ENCODE measurements around the gene CCDC175. TPM values are rescaled to one million over a fixed set of nuclear protein-coding genes. Genes with fewer than 3 reads are reported as not detected.

The CCDC175 gene
- total and polyA plus RNA-seq, 2 donors (not counting 3 experiments of a cell fraction or from before 2014, with no cell fraction given) = not detected

DNA sequence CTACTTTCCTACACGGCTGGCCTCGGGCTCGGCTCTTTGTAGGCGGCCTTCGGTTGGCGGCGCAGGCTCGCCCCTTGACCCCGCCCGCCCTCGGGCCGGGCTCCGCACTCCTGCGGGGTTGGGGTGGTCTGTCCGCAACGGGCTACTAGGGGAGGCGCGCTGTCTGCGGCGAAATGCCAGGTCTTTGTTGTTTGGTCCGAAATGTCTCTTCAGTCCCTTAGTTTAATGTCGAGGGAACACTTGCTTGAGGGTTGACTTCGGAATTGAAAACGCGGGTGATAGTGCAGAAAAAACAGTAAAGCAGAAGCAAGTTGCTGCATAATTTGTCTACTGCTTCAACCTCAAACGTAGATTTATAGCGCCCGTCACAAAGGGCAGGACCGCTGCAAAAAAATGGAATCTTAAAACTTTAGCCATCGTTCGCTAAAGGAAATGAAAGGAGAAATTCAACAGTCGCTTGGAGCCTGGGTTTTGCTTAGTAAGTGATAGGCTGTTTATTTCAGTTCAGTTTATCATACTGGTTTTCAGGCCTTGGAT lies 91.9 kb downstream of the CCDC175 start:
- Histone ChIP-seq H4K20me1 (replicated peaks; ENCODE audit: control insufficient read depth, extremely low read depth, insufficient read depth, low read length) (no peaks in the 10 kb centered on the region), H3K4me3 (replicated peaks in 1 of 3; ENCODE audit: insufficient read depth in 1 of 3, low read depth in 1 of 3, low read length in 3 of 3) (peak overlapping the region; percentile 70 to 98 (median 96)), H3K4me1 (ENCODE audit: control insufficient read depth, extremely low read depth, insufficient read depth, low read length) (peaks cover 31% of the 10 kb centered on the region), H3K9me1 (replicated peaks; ENCODE audit: control insufficient read depth, extremely low read depth, insufficient read depth, low read length) (no peaks in the 10 kb centered on the region), H2AFZ (ENCODE audit: low read depth, low read length) (peak overlapping the region; percentile 93), H3K27ac (ENCODE audit: insufficient read depth, low read depth, low read length) (peak overlapping the region; percentile 80), H3K79me2 (ENCODE audit: control insufficient read depth, insufficient read depth, low read length) (peaks cover 60% of the 10 kb centered on the region), H3K9ac (replicated peaks; ENCODE audit: extremely low read depth, insufficient read depth, low read length) (peak overlapping the region; percentile 97), H3K27me3 (ENCODE audit: control insufficient read depth in 2 of 2, insufficient read depth in 2 of 2, low read length in 2 of 2) (no peaks in the 10 kb centered on the region), H3K36me3 (ENCODE audit: control insufficient read depth in 2 of 2, extremely low read depth in 1 of 2, insufficient read depth in 2 of 2, low read length in 2 of 2) (peaks cover 3% of the 10 kb centered on the region in 2 experiments), H3K4me2 (ENCODE audit: insufficient read depth, low read length) (peak overlapping the region; percentile 92), H3K9me3 (replicated peaks; ENCODE audit: control insufficient read depth, insufficient read depth, low read length) (no peaks in the 10 kb centered on the region)
- CTCF ChIA-PET = interaction anchor here (0.7 to 2.5 kb wide), 10 partner anchors 11 to 413 kb away, joined by 3 to 24 read pairs (median 6); partner anchors contain the start of gene CCDC175
- intact Hi-C loops (cut with micrococcal nuclease) (loop anchor here (1.0 to 5.0 kb wide), 7 partner anchors 207 to 1057 kb away; partner anchors contain the start of genes KIAA0586, PCNX4, PPM1A and TIMM9), dilution Hi-C loops (cut with MboI; ENCODE audit: extremely low pct_ligation_motif_present, low sequenced_read_pairs) (no loop called here)
- TF ChIP-seq MYC (IDR thresholded peaks at IDR 0.05; ENCODE audit: low read depth, low read length) (no peak), POLR2AphosphoS5 (IDR thresholded peaks at IDR 0.05; ENCODE audit: insufficient read depth, low read depth, low read length) (no peak)
- TF ChIP-seq, protein P1, sequence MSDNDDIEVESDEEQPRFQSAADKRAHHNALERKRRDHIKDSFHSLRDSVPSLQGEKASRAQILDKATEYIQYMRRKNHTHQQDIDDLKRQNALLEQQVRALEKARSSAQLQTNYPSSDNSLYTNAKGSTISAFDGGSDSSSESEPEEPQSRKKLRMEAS (IDR thresholded peaks at IDR 0.05; ENCODE audit: insufficient read depth, insufficient read length) = no peak
- no peak for DNase-seq (ENCODE audit: low read depth, low spot score)
- BruUV-seq (replicated peaks) = TSS peak; percentile 57
- POLR2A ChIA-PET = interaction anchor here (1.1 kb wide), 1 partner anchor 297 kb away, joined by 7 read pairs; the partner anchor contains the start of gene DAAM1
- FAIRE-seq = no peak

DNA sequence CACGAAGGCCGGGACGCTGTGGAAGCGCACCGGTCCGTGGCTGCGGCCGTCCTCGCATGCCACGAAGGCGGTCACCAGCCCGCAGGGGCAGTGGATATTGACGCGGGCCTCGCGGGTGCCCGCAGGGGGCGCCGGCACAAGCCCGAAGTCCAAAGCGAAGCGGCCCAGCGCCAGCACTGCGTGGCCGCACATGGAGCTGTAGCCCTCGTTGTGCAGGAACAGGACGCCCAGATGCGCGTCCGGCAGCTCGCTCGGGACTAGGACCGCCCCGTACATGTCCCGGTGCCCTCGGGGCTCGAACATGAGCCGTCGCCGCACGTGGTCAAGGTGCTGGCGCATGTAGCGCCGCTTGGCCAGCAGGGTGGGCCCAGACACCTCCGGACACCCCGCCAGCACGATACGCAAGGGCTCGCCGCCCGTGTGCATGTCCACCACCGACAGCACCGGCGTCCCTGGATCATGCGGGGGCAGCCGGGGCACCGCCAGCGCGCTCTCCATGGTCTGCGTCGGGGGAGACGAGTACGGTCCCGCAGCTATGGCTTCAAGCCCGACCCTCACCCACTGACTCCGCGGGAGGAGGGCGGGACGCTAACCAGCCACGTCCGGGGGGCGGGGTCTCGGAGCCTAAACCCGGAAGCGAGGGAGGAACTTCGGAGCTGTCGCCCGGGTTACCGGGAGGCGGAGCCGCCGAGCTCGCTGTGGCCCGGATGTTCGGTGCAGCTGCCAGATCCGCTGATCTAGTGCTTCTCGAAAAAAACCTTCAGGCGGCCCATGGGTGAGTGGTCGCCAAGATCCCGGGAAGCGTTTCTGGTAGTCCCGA lies 92.6 kb downstream of the CCDC175 start, which contains the start of the genes JKAMP and L3HYPDH:
TSS of gene JKAMP (plus strand) at position 699 of the 820 bp plus-strand sequence. CDS start at position 772, 73 bp downstream.
TSS of gene L3HYPDH (minus strand) at position 590 of the 820 bp plus-strand sequence. CDS start at position 498, 92 bp downstream.
- CTCF ChIA-PET = interaction anchor here (0.6 to 2.5 kb wide), 16 partner anchors 10 to 414 kb away, joined by 3 to 24 read pairs (median 4); partner anchors contain the start of gene CCDC175
- Histone ChIP-seq H4K20me1 (replicated peaks; ENCODE audit: control insufficient read depth, extremely low read depth, insufficient read depth, low read length) (no peaks in the 10 kb centered on the region), H3K9ac (replicated peaks; ENCODE audit: extremely low read depth, insufficient read depth, low read length) (peak within 1 kb of the TSS; percentile 97), H3K4me2 (ENCODE audit: insufficient read depth, low read length) (peak within 1 kb of the TSS; percentile 93), H3K4me3 (replicated peaks in 1 of 3; ENCODE audit: insufficient read depth in 1 of 3, low read depth in 1 of 3, low read length in 3 of 3) (peak within 1 kb of the TSS; percentile 70 to 98 (median 96)), H3K9me1 (replicated peaks; ENCODE audit: control insufficient read depth, extremely low read depth, insufficient read depth, low read length) (no peaks in the 10 kb centered on the region), H3K27ac (ENCODE audit: insufficient read depth, low read depth, low read length) (peak within 1 kb of the TSS; percentile 80), H2AFZ (ENCODE audit: low read depth, low read length) (peak within 1 kb of the TSS; percentile 93), H3K4me1 (ENCODE audit: control insufficient read depth, extremely low read depth, insufficient read depth, low read length) (peaks cover 31% of the 10 kb centered on the region), H3K36me3 (ENCODE audit: control insufficient read depth in 2 of 2, extremely low read depth in 1 of 2, insufficient read depth in 2 of 2, low read length in 2 of 2) (peaks cover 0 to 3% of the 10 kb centered on the region in 2 experiments), H3K27me3 (ENCODE audit: control insufficient read depth in 2 of 2, insufficient read depth in 2 of 2, low read length in 2 of 2) (no peaks in the 10 kb centered on the region), H3K79me2 (ENCODE audit: control insufficient read depth, insufficient read depth, low read length) (peaks cover 60% of the 10 kb centered on the region), H3K9me3 (replicated peaks; ENCODE audit: control insufficient read depth, insufficient read depth, low read length) (no peaks in the 10 kb centered on the region)
- FAIRE-seq (peak; percentile 75), DNase-seq (ENCODE audit: low read depth, low spot score) (peak; percentile 96)
- POLR2A ChIA-PET = interaction anchor here (1.1 kb wide), 1 partner anchor 296 kb away, joined by 7 read pairs; the partner anchor contains the start of gene DAAM1
- dilution Hi-C loops (cut with MboI; ENCODE audit: extremely low pct_ligation_motif_present, low sequenced_read_pairs) = no loop called here
- intact Hi-C loops (cut with micrococcal nuclease) = loop anchor here (1.0 to 5.0 kb wide), 10 partner anchors 77 to 1057 kb away; partner anchors contain the start of genes DAAM1, KIAA0586, PCNX4 and PPM1A
- TF ChIP-seq, protein P2, sequence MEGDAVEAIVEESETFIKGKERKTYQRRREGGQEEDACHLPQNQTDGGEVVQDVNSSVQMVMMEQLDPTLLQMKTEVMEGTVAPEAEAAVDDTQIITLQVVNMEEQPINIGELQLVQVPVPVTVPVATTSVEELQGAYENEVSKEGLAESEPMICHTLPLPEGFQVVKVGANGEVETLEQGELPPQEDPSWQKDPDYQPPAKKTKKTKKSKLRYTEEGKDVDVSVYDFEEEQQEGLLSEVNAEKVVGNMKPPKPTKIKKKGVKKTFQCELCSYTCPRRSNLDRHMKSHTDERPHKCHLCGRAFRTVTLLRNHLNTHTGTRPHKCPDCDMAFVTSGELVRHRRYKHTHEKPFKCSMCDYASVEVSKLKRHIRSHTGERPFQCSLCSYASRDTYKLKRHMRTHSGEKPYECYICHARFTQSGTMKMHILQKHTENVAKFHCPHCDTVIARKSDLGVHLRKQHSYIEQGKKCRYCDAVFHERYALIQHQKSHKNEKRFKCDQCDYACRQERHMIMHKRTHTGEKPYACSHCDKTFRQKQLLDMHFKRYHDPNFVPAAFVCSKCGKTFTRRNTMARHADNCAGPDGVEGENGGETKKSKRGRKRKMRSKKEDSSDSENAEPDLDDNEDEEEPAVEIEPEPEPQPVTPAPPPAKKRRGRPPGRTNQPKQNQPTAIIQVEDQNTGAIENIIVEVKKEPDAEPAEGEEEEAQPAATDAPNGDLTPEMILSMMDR (IDR thresholded peaks at IDR 0.05; ENCODE audit: extremely low read depth in 1 of 2, insufficient read depth in 1 of 2, low read depth in 1 of 2, low read length in 2 of 2) = peak; percentile 62 to 85
- TF ChIP-seq POLR2A (IDR thresholded peaks at IDR 0.05; ENCODE audit: low read depth, low read length) = peak; percentile 92
- TF ChIP-seq JUN (IDR thresholded peaks at IDR 0.05; ENCODE audit: borderline replicate concordance, insufficient read depth, insufficient read length, low read depth) = no peak
- no peak for TF ChIP-seq GATA2 (IDR thresholded peaks at IDR 0.05; ENCODE audit: insufficient read depth, insufficient read length, low read depth, low read length)
- TF ChIP-seq, protein P1 (IDR thresholded peaks at IDR 0.05; ENCODE audit: insufficient read depth, insufficient read length) = peak; percentile 88
- peak; percentile 77 for TF ChIP-seq MYC (IDR thresholded peaks at IDR 0.05; ENCODE audit: low read depth, low read length)
- TF ChIP-seq POLR2AphosphoS5 (IDR thresholded peaks at IDR 0.05; ENCODE audit: insufficient read depth, low read depth, low read length) = peak; percentile 92
- BruUV-seq (replicated peaks) = no TSS peak

Data from endothelial cell of umbilical vein (primary cell).